DOHH2 (cell line): ENCODE measurements around the gene XRN2.

Experiments
- H3F3A ChIP-seq: fragments of 200-600 bp; sonication (generic), shearing (Covaris generic); 2 replicates; pipeline ENCODE4 v1.6.0; 2016; ENCODE audit warnings: antibody characterized with exemption, mild to moderate bottlenecking; ENCODE audit not compliant: control insufficient read depth, insufficient read depth
- H3K27ac ChIP-seq: fragments of 200-600 bp; sonication (generic); 2 replicates; pipeline ENCODE4 v1.5.1; 2014; ENCODE audit warnings: low read depth, mild to moderate bottlenecking, low read length, moderate library complexity
- H3K27me3 ChIP-seq: fragments of 200-600 bp; sonication (generic); 2 replicates; pipeline ENCODE4 v1.6.1; 2014; ENCODE audit warnings: mild to moderate bottlenecking, low read length, mixed read lengths; ENCODE audit not compliant: control insufficient read depth
- H3K36me3 ChIP-seq: fragments of 200-600 bp; sonication (generic); 2 replicates; pipeline ENCODE4 v1.6.1; 2014; ENCODE audit warnings: mild to moderate bottlenecking, low read length, moderate library complexity, mixed read lengths; ENCODE audit not compliant: control insufficient read depth
- H3K4me1 ChIP-seq: fragments of 200-600 bp; sonication (generic); 2 replicates; pipeline ENCODE4 v1.6.1; 2014; ENCODE audit warnings: mild to moderate bottlenecking, low read length, mixed read lengths; ENCODE audit not compliant: control insufficient read depth
- H3K4me2 ChIP-seq: fragments of 200-600 bp; sonication (generic); 2 replicates; pipeline ENCODE4 v1.6.0; 2014; ENCODE audit warnings: mild to moderate bottlenecking, low read length, moderate library complexity
- H3K4me3 ChIP-seq: fragments of 200-600 bp; sonication (generic); 2 replicates; pipeline ENCODE4 v1.5.1; 2014; ENCODE audit warnings: mild to moderate bottlenecking, low read length, mixed read lengths
- H3K79me2 ChIP-seq: fragments of 200-600 bp; sonication (generic); 2 replicates; pipeline ENCODE4 v1.6.1; 2014; ENCODE audit warnings: mild to moderate bottlenecking, low read length, mixed read lengths; ENCODE audit not compliant: control insufficient read depth
- H3K9me2 ChIP-seq: fragments of 200-600 bp; sonication (generic); replicated peaks from 2 replicates; pipeline ENCODE4 v1.6.1; 2014; ENCODE audit warnings: mild to moderate bottlenecking, low read length, mixed read lengths; ENCODE audit not compliant: control insufficient read depth
- H3K9me3 ChIP-seq: fragments of 200-600 bp; sonication (generic); 2 replicates; pipeline ENCODE4 v1.6.1; 2014; ENCODE audit warnings: antibody characterized with exemption, low read length, mixed read lengths; ENCODE audit not compliant: control insufficient read depth, insufficient read depth
- H4K20me1 ChIP-seq: fragments of 200-600 bp; sonication (generic); 2 replicates; pipeline ENCODE4 v1.6.0; 2014; ENCODE audit warnings: low read depth, mild to moderate bottlenecking, antibody characterized with exemption, low read length, moderate library complexity; ENCODE audit not compliant: control insufficient read depth, insufficient read depth
- EZH2phosphoT487 ChIP-seq: fragments of 200-600 bp; sonication (generic); IDR thresholded peaks from 2 replicates; pipeline ENCODE4 v1.6.1; 2017; ENCODE audit warnings: borderline replicate concordance, mild to moderate bottlenecking, antibody characterized with exemption, low read length, moderate library complexity, mixed read lengths
- TF ChIP-seq, protein P1 (sequence below): fragments of 200-600 bp; sonication (generic); IDR thresholded peaks from one replicate; pipeline ENCODE4 v1.5.1; 2014; ENCODE audit warnings: antibody characterized with exemption, mild to moderate bottlenecking, low read depth, low read length; ENCODE audit not compliant: poor library complexity, severe bottlenecking

The XRN2 gene

DNA sequence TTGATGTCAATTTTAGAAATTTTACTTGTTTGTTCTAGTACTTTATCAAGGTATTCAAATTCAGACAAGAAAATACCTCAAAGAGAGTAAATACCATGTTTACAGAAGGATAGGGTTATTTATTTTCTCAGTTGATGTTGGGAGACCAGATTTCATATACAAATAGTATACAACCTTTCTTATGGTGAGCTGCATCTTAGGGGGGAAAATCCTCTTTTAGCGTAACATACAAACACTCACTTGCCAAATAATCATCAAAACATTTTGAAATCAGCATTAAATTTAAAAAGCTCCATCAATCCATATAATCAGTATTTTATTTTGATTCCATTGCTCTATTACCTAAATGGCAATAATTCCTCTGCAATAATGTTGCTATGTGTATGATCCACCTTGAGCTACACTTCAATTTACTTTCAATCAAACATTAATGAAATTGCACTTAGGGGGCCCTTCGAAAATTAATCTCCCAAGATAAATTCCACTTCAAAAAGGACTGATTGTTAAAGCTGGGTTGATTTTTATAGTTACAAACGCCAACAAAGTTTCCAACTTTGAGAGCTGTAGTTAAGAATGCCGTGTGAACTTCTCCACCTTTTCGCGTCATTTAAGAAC is 92.0 kb downstream of the XRN2 start:
- Histone ChIP-seq H3K27me3 (peaks cover 34% of the 10 kb centered on the region), H3K4me3 (no peak overlapping the region), H3K4me2 (no peak overlapping the region)

DNA sequence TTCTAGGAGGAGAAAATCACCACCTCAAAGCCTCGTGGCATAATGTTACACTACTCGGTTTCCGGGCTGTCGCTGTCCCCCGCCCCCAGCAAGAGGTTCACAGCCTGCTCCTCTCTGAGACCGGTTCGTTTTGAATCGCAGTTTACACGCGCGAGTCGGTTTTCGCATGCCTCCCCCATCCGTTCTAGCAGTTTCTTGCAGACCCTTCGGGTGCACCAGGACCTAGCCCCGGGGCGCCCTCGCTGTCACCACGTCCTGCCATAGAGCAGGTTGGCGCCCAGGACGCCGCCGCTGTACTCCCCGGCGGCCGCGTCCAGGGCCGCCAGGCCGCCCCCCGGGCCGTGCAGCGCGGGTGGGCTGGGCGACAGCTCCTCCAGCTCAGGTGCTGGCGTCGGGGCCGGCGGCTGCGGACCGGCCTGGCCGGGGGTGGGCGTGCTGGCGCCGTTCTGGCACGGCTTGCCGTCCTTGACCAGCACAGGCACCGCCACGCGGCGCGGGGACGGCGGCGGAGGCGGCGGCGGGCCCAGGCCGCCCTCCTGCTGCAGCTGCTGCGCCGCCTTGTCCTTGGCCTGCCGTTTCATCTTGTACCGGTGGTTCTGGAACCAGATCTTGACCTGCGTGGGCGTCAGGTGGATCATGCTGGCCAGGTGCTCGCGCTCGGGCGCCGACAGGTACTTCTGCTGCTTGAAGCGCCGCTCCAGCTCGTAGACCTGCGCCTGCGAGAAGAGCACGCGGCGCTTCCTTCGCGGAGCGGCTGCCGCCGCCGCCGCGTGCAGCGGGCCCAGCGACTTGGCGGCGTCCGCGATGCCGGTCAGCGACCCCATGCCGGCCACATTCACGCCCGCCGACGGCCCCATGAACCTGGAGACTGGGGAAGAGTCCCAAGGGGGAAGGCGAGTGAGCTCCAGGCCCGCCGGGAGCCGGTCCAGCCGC is 92.8 kb downstream of the XRN2 start:
- no peaks in the 10 kb centered on the region for H4K20me1 ChIP-seq
- 0 out of 2 replicates have a peak, but pooled peaks cover 6% of the 10 kb centered on the region for H3F3A ChIP-seq
- H3K9me2 ChIP-seq, result no peaks in the 10 kb centered on the region
- no peak overlapping the region for H3K4me3 ChIP-seq
- TF ChIP-seq, protein P1, sequence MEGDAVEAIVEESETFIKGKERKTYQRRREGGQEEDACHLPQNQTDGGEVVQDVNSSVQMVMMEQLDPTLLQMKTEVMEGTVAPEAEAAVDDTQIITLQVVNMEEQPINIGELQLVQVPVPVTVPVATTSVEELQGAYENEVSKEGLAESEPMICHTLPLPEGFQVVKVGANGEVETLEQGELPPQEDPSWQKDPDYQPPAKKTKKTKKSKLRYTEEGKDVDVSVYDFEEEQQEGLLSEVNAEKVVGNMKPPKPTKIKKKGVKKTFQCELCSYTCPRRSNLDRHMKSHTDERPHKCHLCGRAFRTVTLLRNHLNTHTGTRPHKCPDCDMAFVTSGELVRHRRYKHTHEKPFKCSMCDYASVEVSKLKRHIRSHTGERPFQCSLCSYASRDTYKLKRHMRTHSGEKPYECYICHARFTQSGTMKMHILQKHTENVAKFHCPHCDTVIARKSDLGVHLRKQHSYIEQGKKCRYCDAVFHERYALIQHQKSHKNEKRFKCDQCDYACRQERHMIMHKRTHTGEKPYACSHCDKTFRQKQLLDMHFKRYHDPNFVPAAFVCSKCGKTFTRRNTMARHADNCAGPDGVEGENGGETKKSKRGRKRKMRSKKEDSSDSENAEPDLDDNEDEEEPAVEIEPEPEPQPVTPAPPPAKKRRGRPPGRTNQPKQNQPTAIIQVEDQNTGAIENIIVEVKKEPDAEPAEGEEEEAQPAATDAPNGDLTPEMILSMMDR, result no peak
- no peak for TF ChIP-seq EZH2phosphoT487
- peaks cover 39% of the 10 kb centered on the region for H3K27me3 ChIP-seq
- no peaks in the 10 kb centered on the region for H3K79me2 ChIP-seq
- H3K4me2 ChIP-seq, result no peak overlapping the region
- H3K9me3 ChIP-seq, result no peaks in the 10 kb centered on the region
- no peaks in the 10 kb centered on the region for H3K36me3 ChIP-seq
- no peaks in the 10 kb centered on the region for H3K4me1 ChIP-seq
- no peak overlapping the region for H3K27ac ChIP-seq

More for the DNA sequence above, 92.0 kb downstream of the XRN2 start:
- H3K4me1 ChIP-seq, result no peaks in the 10 kb centered on the region
- no peaks in the 10 kb centered on the region for H3K9me2 ChIP-seq
- H4K20me1 ChIP-seq, result no peaks in the 10 kb centered on the region
- H3K27ac ChIP-seq, result no peak overlapping the region
- H3F3A ChIP-seq, result 0 out of 2 replicates have a peak, but pooled peaks cover 7% of the 10 kb centered on the region
- TF ChIP-seq, protein P1, result no peak
- TF ChIP-seq EZH2phosphoT487, result no peak
- H3K79me2 ChIP-seq, result no peaks in the 10 kb centered on the region
- H3K36me3 ChIP-seq, result no peaks in the 10 kb centered on the region
- no peaks in the 10 kb centered on the region for H3K9me3 ChIP-seq

DNA sequence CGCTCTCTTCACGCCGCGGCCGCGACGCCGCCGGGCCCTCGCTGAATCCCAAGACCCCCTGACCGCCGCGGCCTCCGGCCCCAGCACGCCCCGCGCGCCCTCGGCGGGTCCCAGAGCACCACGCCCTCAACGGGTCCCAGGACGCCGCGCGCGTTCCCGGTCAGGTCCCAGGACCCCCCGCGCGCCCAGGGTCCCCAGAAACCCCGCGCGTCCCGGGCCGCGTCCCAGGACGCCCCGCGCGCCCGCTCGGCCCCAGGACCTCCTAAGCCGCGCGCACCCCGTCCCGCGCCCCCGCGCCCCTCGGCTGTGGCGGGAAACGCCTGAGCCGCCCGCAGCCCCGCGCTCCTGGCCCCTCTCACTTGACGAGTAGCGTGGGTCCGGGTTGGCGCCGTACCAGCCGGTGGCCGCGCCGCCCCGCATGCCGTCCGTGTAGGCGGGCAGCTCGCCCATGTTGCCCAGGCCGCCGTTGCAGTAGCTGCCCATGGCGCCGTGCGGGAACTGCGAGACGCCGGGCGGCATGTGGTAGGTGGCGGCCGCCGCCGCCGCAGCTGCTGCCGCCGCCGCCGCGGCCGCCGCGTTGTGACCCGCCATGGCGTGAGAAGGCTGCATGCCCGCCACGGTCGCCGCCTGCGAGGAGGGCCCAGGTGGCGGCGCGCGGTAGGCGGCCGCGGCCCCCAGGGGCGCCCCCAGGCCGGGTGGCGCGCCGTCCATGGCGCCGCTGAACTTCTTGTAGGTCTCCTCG is 93.6 kb downstream of the XRN2 start:
- Histone ChIP-seq H3K79me2 (no peaks in the 10 kb centered on the region), H3K36me3 (no peaks in the 10 kb centered on the region), H3K9me3 (no peaks in the 10 kb centered on the region), H3K4me2 (no peak overlapping the region), H3F3A (0 out of 2 replicates have a peak, but pooled peaks cover 6% of the 10 kb centered on the region), H4K20me1 (no peaks in the 10 kb centered on the region), H3K9me2 (no peaks in the 10 kb centered on the region), H3K4me1 (no peaks in the 10 kb centered on the region), H3K4me3 (no peak overlapping the region), H3K27me3 (peaks cover 39% of the 10 kb centered on the region), H3K27ac (no peak overlapping the region)
- TF ChIP-seq, protein P1, result no peak
- TF ChIP-seq EZH2phosphoT487, result no peak
